Nephron (organoid): ENCODE results near the gene GRIK4.

Experiments used
- H3K27ac Mint-ChIP-seq, 3 experiments: 2 replicates each; pipeline ENCODE4 v1.8.0; 2020; ENCODE audit warnings: mixed read lengths in 3 of 3, mild to moderate bottlenecking in 2 of 3, moderate library complexity in 1 of 3
- H3K27me3 Mint-ChIP-seq: 2 replicates; pipeline ENCODE4 v1.8.0; 2021; ENCODE audit warnings: low read depth, mild to moderate bottlenecking, moderate library complexity, mixed read lengths
- H3K36me3 Mint-ChIP-seq: 2 replicates; pipeline ENCODE4 v1.8.0; 2020; ENCODE audit warnings: low read depth, mixed read lengths
- H3K4me1 Mint-ChIP-seq: 2 replicates; pipeline ENCODE4 v1.8.0; 2020; ENCODE audit warnings: mixed read lengths
- H3K4me3 Mint-ChIP-seq, 3 experiments: 2 replicates each; pipeline ENCODE4 v1.8.0; 2020; ENCODE audit warnings: mild to moderate bottlenecking in 3 of 3, mixed read lengths in 3 of 3, moderate library complexity in 2 of 3
- H3K9me3 Mint-ChIP-seq: 2 replicates; pipeline ENCODE4 v1.8.0; 2020; ENCODE audit warnings: mixed read lengths
- CTCF ChIP-seq, 3 experiments: fragments of 200-600 bp; sonication (generic); IDR thresholded peaks; one replicate each; pipeline ENCODE4 v1.5.0; 2021; ENCODE audit warnings: antibody characterized with exemption in 3 of 3; ENCODE audit not compliant: unreplicated experiment in 3 of 3

GRIK4 gene

GRCh38 chr11:120674542-120674941 lies 163.0 kb downstream of the GRIK4 start:
- Mint-ChIP-seq H3K9me3 (no peaks in the 10 kb centered on the region), H3K27me3 (peaks cover 19% of the 10 kb centered on the region), H3K4me3 (no peak overlapping the region), H3K36me3 (no peaks in the 10 kb centered on the region), H3K4me1 (peaks cover 21% of the 10 kb centered on the region), H3K27ac (peak overlapping the region in 2 of 3 experiments; percentile 26 to 38)
- TF ChIP-seq CTCF (IDR thresholded peaks at IDR 0.05; ENCODE audit: unreplicated experiment in 3 of 3), result no peak

GRCh38 chr11:120675171-120675570 lies 163.6 kb downstream of the GRIK4 start:
- peak overlapping the region in 2 of 3 experiments; percentile 20 to 26 for H3K27ac Mint-ChIP-seq
- H3K27me3 Mint-ChIP-seq, result peaks cover 23% of the 10 kb centered on the region
- no peak for TF ChIP-seq CTCF (IDR thresholded peaks at IDR 0.05; ENCODE audit: unreplicated experiment in 3 of 3)
- peaks cover 21% of the 10 kb centered on the region for H3K4me1 Mint-ChIP-seq
- H3K9me3 Mint-ChIP-seq, result no peaks in the 10 kb centered on the region
- H3K4me3 Mint-ChIP-seq, result no peak overlapping the region
- H3K36me3 Mint-ChIP-seq, result no peaks in the 10 kb centered on the region

GRCh38 chr11:120676991-120677390 lies 165.4 kb downstream of the GRIK4 start:
- Mint-ChIP-seq H3K4me3 (no peak overlapping the region), H3K4me1 (peaks cover 29% of the 10 kb centered on the region), H3K27me3 (peaks cover 26% of the 10 kb centered on the region), H3K9me3 (no peaks in the 10 kb centered on the region), H3K27ac (no peak overlapping the region), H3K36me3 (no peaks in the 10 kb centered on the region)
- TF ChIP-seq CTCF (IDR thresholded peaks at IDR 0.05; ENCODE audit: unreplicated experiment in 3 of 3), result no peak

GRCh38 chr11:120680322-120680721 lies 168.8 kb downstream of the GRIK4 start:
- no peak for TF ChIP-seq CTCF (IDR thresholded peaks at IDR 0.05; ENCODE audit: unreplicated experiment in 3 of 3)
- Mint-ChIP-seq H3K27me3 (peaks cover 28% of the 10 kb centered on the region), H3K36me3 (no peaks in the 10 kb centered on the region)

GRCh38 chr11:120681434-120682331 lies 170.1 kb downstream of the GRIK4 start:
- Mint-ChIP-seq H3K36me3 (no peaks in the 10 kb centered on the region), H3K4me1 (peaks cover 15% of the 10 kb centered on the region), H3K4me3 (no peak overlapping the region), H3K27me3 (peaks cover 28% of the 10 kb centered on the region), H3K27ac (no peak overlapping the region), H3K9me3 (no peaks in the 10 kb centered on the region)
- TF ChIP-seq CTCF (IDR thresholded peaks at IDR 0.05; ENCODE audit: unreplicated experiment in 3 of 3), result no peak

More at GRCh38 chr11:120680322-120680721, 168.8 kb downstream of the GRIK4 start:
- Mint-ChIP-seq H3K9me3 (no peaks in the 10 kb centered on the region), H3K27ac (no peak overlapping the region), H3K4me1 (peaks cover 15% of the 10 kb centered on the region), H3K4me3 (no peak overlapping the region)

GRCh38 chr11:120682332-120682649 lies 170.7 kb downstream of the GRIK4 start:
- no peaks in the 10 kb centered on the region for H3K36me3 Mint-ChIP-seq
- H3K9me3 Mint-ChIP-seq, result no peaks in the 10 kb centered on the region
- TF ChIP-seq CTCF (IDR thresholded peaks at IDR 0.05; ENCODE audit: unreplicated experiment in 3 of 3), result no peak
- no peak overlapping the region for H3K4me3 Mint-ChIP-seq
- peaks cover 23% of the 10 kb centered on the region for H3K27me3 Mint-ChIP-seq
- H3K4me1 Mint-ChIP-seq, result peaks cover 11% of the 10 kb centered on the region
- no peak overlapping the region for H3K27ac Mint-ChIP-seq
